Coronary artery (tissue), 2 donors: ENCODE results near the gene ITGB1BP1.

Experiments used
- DNase-seq: peaks from one replicate; pipeline ENCODE4 v3.0.0-alpha.2; 2017; ENCODE audit warnings: low spot score
- H3K27ac ChIP-seq, 2 donors: fragments of 200-600 bp; sonication (generic); one replicate each; pipeline ENCODE4 v1.5.1; 2016 to 2019
- H3K4me3 ChIP-seq: fragments of 200-600 bp; sonication (generic); 2 replicates; pipeline ENCODE4 v1.5.1; 2016; ENCODE audit warnings: mild to moderate bottlenecking, moderate library complexity
- TF ChIP-seq, protein P1 (sequence below): fragments of 200-600 bp; sonication (generic); IDR thresholded peaks from one replicate; pipeline ENCODE4 v1.5.1; 2019; ENCODE audit warnings: antibody characterized with exemption

Gene ITGB1BP1, protein sequence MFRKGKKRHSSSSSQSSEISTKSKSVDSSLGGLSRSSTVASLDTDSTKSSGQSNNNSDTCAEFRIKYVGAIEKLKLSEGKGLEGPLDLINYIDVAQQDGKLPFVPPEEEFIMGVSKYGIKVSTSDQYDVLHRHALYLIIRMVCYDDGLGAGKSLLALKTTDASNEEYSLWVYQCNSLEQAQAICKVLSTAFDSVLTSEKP

DNA sequence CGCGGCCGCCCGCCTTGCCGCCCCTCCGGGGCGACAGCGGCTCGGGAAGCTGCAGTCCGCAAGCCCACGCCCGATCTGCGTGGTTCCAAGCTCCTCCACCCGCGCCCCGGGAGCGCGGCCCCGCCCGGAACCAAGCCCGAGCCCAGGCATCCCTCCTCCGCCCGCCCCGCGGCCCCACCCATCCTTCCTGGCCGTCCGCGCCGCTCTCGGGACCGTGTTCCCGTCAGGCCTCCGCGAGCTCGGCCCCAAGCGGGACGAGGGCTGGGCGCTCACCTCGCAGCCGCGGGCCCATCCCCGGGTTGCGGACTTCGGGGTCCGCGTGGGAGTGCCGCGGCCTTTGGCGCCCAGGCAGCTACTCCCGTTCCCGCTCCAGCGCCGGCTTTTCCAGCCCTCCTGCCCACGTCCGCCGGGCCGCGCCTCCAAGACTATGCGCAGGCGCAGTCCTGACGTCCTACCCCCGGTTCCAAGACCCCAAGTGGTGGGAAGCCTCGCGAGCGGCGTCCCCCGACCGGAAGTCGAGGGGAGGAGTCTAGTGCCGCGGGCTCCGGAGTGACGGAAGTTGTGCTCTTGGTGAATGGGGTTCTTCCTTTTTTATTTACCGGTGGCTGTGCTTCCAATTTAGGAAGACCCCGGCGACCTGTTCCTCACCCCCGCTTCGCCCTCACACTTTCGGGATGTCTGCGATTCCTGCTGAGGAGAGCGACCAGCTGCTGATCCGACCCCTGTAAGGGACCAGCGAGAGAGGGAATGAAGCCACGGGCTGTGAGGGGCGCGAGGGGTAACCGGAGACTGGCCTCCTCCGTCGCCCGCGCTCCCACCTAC, at the start of gene ITGB1BP1, which contains the start of gene CPSF3:
TSS of gene ITGB1BP1 (minus strand) at position 429 of the 822 bp plus-strand sequence. CDS start 4,831 bp downstream, outside the sequence.
TSS of gene CPSF3 (plus strand) at position 555 of the 822 bp plus-strand sequence. CDS start at position 675, 120 bp downstream.
- peak; percentile 98 for DNase-seq
- Histone ChIP-seq H3K27ac (peak within 1 kb of the TSS; percentile 92 to 98), H3K4me3 (peak within 1 kb of the TSS; percentile 97)
- TF ChIP-seq, protein P1, sequence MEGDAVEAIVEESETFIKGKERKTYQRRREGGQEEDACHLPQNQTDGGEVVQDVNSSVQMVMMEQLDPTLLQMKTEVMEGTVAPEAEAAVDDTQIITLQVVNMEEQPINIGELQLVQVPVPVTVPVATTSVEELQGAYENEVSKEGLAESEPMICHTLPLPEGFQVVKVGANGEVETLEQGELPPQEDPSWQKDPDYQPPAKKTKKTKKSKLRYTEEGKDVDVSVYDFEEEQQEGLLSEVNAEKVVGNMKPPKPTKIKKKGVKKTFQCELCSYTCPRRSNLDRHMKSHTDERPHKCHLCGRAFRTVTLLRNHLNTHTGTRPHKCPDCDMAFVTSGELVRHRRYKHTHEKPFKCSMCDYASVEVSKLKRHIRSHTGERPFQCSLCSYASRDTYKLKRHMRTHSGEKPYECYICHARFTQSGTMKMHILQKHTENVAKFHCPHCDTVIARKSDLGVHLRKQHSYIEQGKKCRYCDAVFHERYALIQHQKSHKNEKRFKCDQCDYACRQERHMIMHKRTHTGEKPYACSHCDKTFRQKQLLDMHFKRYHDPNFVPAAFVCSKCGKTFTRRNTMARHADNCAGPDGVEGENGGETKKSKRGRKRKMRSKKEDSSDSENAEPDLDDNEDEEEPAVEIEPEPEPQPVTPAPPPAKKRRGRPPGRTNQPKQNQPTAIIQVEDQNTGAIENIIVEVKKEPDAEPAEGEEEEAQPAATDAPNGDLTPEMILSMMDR = no peak

DNA sequence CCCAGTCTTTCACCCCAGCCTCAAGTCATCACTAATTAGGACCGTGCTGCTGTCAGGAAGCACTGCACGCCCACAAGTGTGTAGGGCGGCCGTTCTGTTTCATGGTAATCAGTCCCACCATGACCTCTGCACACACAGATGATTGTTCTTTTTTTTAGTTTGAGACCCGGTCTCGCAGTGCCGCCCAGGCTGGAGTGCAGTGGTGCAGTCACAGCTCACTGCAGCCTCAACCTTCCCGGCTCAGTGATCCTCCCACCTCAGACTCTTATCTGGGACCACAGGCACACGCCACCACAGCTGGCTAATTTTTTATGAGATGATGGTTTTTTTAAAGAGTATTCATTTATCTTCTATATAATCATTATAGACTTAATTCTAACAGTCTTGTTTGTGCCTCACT, 49.2 kb upstream of the ITGB1BP1 start:
- TF ChIP-seq, protein P1 = no peak
- no peak overlapping the region for H3K4me3 ChIP-seq
- no peak overlapping the region for H3K27ac ChIP-seq
- no peak for DNase-seq

DNA sequence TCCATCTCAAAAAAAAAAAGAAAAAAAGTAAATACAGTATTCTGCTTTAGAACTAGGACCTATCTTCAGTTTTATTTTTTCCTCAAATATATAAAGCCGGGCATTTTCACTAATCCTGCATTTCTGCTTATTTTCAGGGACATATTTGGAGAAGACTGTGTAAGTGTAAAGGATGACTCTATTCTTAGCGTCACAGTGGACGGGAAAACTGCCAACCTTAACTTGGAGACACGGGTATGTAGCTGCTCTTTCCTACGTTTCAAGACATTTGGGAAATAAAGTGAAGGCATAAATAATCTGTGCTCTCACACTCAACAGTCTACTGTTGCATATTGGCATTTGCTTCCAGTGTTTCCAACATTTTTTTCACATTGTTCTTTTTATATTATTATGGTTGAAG, 47.9 kb upstream of the ITGB1BP1 start:
- no peak for DNase-seq
- H3K4me3 ChIP-seq = no peak overlapping the region
- TF ChIP-seq, protein P1 = no peak
- peak overlapping the region; percentile 35 to 57 for H3K27ac ChIP-seq

DNA sequence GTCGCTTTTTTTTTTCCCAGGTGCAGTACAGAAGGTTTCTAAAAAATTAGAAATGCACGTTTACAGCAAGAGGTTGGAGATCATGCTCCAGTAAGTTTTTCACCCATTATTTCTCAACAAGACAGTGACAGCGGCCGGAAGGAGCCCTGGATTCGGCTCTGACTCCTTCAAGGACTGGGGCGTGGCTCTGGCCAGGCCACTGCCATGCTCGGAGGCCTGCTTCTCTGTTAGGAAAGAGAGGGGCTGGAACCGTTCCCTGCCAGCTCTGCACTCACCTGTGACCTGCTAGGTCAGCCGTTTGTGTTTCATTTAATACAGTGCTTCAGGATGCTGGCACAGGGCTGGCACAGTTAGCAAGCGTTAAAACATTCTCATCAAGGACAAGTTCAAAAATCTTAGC, 44.4 kb upstream of the ITGB1BP1 start:
- TF ChIP-seq, protein P1 = no peak
- no peak overlapping the region for H3K4me3 ChIP-seq
- no peak for DNase-seq
- H3K27ac ChIP-seq = no peak overlapping the region

DNA sequence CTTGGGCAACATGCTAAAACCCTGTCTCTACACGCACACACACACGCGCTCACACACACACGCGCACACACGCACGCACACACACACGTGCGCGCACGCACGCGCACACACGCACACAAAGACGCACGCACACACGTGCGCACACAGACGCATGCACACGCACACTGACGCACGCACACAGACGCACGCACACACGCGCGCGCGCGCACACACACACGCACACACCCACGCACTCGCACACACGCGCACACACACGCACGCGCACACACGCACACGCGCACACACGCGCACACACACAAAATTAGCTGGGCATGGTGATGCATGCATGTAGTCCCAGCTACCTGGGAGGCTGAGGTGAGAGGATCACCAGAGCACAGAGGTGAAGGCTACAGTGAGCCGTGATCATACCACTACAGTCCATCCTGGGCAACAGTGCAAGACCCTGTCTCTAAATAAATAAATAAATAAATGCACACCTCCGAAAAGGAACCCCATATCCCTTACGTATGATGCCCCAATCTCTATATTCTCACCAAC, 42.9 kb upstream of the ITGB1BP1 start:
- TF ChIP-seq, protein P1 = no peak
- Histone ChIP-seq H3K4me3 (no peak overlapping the region), H3K27ac (no peak overlapping the region)
- no peak for DNase-seq

DNA sequence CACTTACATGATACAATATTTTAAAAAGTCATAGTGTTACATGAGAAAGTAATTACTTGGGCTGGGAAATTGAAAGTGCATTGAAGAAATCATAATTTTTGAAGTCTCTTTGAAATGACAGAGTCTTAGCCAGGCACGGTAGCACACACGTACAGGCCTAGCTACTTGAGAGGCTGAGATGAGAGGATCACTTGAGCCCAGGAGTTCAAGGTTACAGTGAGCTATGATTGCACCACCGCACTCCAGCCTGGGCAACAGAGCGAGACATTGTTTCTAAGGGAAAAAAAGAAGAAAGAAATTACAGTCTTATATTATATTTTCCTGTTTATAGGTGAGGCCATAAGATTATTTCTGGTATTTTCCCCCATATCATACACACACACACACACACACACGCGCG, 41.8 kb upstream of the ITGB1BP1 start:
- TF ChIP-seq, protein P1 = no peak
- DNase-seq = no peak
- no peak overlapping the region for H3K27ac ChIP-seq
- H3K4me3 ChIP-seq = no peak overlapping the region
